ENCODE results near the gene SLC25A21.

The SLC25A21 gene

DNA sequence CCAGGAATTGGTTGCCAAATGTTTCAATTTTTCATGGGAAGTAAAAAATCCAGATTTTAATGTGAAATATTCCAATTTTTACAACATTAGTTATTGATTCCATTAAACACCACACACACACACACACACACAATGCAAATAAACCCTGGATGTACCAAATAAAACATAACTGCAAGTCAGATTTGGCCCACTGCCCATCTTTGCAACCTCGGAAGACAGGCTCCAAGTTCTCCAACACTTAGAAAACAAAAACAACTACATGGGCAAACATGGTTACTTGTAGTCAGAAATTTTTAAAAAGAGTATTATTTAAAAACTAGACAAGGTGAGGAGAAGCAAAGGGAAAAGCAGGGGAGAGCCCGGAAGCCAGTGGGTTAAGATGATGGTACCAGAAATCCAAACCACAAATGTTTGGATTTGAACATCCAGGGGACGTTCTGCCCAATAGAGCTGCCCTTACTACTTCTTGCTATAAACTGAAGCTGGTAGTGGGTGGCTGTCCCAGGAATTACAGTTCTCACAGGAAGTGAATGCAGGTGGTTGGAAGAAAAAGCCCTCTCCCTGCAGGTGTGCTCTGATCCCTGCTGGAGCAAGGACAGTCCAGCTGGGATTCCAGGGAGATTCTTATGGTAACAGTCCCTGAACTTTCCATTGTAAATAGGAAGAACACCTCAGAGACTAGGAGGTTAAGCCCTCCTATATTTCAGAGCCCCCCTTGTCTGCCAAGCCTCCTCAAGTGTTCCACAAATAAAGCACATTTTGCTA lies 111.7 kb downstream of the SLC25A21 start:
- ATAC-seq (no peak), DNase-seq (no peak)
- Mint-ChIP-seq H3K27me3 (no peaks in the 10 kb centered on the region), H3K4me1 (no peaks in the 10 kb centered on the region), H3K4me3 (no peak overlapping the region), H3K27ac (no peak overlapping the region), H3K9me3 (peaks cover 9 to 17% of the 10 kb centered on the region in 2 donors)

DNA sequence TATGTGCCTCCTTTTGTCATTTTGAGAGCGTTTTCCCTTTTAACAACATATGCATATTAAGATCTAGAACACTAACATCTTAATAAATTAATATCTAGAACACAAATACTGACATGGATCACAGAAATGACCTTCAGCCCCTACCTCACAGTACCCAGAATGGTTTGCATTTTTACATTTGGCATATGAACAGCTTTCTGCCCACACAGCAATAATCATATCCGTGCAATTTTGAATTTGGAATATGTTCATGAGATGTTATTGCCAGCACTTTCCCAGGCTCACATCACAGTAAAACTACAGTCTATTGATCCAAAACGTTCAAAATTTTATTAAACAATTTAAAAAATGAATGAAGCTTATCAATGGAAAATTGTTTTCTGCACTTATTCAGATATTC lies 114.6 kb downstream of the SLC25A21 start:
- ATAC-seq (no peak), DNase-seq (no peak)
- no peaks in the 10 kb centered on the region for H3K27me3 Mint-ChIP-seq

DNA sequence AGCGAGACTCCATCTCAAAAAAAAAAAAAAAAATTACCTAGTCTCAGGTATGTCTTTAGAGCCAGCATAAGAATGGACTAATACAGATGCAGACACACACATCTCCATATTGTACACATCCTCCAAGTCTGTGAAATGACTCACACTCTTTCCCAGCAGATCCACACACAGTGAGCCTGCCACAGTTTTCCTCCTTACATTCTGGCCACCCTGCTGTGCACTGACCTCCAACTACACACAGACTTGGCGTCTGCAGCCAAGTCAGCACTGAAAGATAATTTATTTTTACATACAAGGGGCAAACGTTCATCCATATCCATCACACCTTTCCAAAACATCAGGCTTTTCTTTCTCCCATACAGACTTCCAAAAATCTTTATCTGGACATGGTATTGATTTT lies 115.9 kb downstream of the SLC25A21 start:
- no peak overlapping the region for H3K4me3 Mint-ChIP-seq
- no peaks in the 10 kb centered on the region for H3K4me1 Mint-ChIP-seq
- H3K9me3 Mint-ChIP-seq: peaks cover 16 to 28% of the 10 kb centered on the region in 2 donors
- DNase-seq: no peak
- no peaks in the 10 kb centered on the region for H3K27me3 Mint-ChIP-seq
- H3K27ac Mint-ChIP-seq: no peak overlapping the region
- ATAC-seq: no peak

More for the DNA sequence above, 114.6 kb downstream of the SLC25A21 start:
- Mint-ChIP-seq H3K9me3 (peaks cover 16 to 28% of the 10 kb centered on the region in 2 donors), H3K27ac (no peak overlapping the region), H3K4me3 (no peak overlapping the region), H3K4me1 (no peaks in the 10 kb centered on the region)

DNA sequence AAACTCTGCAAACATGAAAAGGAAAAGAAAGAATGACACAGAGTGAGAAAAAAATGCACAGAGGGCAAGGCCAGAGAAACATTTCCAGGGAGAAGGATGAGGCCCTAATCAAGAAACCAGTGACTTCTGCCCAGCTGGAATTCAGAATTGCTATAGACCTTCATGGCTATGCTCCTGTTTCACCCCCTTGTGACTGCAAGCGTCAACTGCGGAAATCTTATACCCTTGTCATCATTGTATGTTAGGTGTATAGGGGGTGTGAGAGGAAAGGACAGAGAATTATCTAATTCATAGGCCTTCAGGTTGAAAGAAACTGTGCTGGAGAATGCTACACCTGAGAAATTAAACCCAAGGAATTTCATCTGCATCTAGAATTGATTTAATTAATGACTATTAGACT lies 117.5 kb downstream of the SLC25A21 start:
- DNase-seq (no peak), ATAC-seq (no peak)
- H3K27ac Mint-ChIP-seq: no peak overlapping the region
- no peaks in the 10 kb centered on the region for H3K4me1 Mint-ChIP-seq
- no peaks in the 10 kb centered on the region for H3K27me3 Mint-ChIP-seq
- H3K9me3 Mint-ChIP-seq: peaks cover 12 to 28% of the 10 kb centered on the region in 2 donors
- H3K4me3 Mint-ChIP-seq: no peak overlapping the region

DNA sequence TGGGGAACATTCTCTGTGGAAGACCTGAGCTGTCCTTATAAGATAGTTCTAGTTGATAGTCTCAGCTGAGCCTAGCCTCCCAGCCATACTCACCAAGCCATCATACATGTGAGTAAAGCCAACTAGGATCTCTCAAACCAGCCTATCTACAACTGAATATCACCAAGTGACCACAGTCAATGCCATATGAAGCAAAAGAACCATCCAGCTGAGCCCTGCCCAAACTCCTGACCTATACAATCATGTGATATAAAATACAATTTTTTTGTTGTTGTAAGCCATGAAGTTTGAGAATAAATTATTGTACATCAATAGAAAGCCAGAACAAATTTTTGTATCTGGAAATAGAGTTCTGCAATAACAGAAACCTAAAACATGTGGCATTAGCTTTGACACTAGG lies 118.3 kb downstream of the SLC25A21 start:
- Mint-ChIP-seq H3K27me3 (no peaks in the 10 kb centered on the region), H3K4me3 (no peak overlapping the region), H3K27ac (no peak overlapping the region), H3K9me3 (peaks cover 12 to 28% of the 10 kb centered on the region in 2 donors), H3K4me1 (no peaks in the 10 kb centered on the region)
- DNase-seq (no peak), ATAC-seq (no peak)

DNA sequence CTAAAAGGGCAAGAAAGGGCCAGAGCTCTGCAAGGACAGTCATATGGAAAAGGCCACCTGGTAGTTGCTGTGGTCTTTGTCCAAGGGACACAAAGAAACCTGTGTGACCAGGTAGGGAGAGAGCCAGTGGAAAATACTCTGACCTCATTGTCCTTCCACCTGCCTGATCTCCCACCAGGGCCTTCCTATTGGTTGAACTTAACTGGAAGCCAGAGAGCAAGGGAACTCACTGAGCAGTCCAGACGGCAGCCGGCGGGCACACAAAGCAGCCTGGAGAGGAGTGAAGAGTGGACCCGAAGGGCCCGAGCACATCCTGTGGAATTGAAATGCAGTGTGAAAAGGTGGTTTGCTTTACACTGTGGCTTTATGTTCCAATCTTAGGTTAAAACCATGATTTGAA lies 120.7 kb downstream of the SLC25A21 start:
- Mint-ChIP-seq H3K27ac (no peak overlapping the region), H3K9me3 (peaks cover 12 to 24% of the 10 kb centered on the region in 2 donors), H3K4me1 (no peaks in the 10 kb centered on the region), H3K27me3 (no peaks in the 10 kb centered on the region), H3K4me3 (no peak overlapping the region)
- DNase-seq (no peak), ATAC-seq (no peak)

DNA sequence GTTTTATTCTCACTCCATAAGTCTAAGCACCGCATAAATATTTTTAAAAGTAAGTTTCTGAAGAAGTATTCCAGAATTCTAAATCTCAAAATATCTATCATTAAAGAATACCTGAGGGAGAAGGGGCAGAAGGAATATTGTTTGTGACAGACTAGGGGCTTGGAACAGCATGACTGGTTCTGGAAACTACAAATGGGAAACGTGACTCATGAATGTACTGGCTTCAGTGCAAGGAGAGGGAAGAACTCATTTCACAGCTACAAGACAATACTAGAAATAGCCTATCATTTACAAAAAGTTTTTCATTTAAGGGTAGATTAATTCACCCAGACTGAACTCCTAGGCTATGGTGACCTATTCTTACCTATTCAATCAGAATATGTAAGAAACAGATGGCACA lies 121.3 kb downstream of the SLC25A21 start:
- no peak overlapping the region for H3K27ac Mint-ChIP-seq
- H3K4me3 Mint-ChIP-seq: no peak overlapping the region
- DNase-seq (no peak), ATAC-seq (no peak)
- H3K27me3 Mint-ChIP-seq: no peaks in the 10 kb centered on the region
- H3K9me3 Mint-ChIP-seq: peaks cover 7 to 19% of the 10 kb centered on the region in 2 donors
- no peaks in the 10 kb centered on the region for H3K4me1 Mint-ChIP-seq

DNA sequence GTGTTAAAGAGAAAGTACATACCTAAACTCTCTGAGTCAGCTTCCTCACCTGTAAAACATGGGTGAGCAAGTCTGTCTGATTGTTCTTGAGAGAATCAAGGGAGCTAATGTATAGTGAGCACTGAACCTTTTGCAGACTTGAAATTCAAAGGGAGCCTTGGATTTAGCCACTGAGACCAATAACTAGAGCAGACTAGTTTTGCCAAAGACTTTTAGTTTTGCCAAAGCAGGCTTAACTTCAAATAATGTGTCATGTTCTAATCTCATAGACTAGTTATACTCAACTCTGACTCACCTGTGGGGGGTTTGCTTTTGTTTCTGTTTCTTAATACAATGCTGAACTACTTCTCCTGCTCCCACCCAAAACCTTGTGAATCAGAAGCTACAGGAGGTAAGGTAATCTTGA lies 123.7 kb downstream of the SLC25A21 start:
- no peaks in the 10 kb centered on the region for H3K4me1 Mint-ChIP-seq
- H3K4me3 Mint-ChIP-seq: no peak overlapping the region
- ATAC-seq: no peak
- no peaks in the 10 kb centered on the region for H3K27me3 Mint-ChIP-seq
- no peak for DNase-seq
- H3K9me3 Mint-ChIP-seq: peaks cover under 1 to 8% of the 10 kb centered on the region in 2 donors
- H3K27ac Mint-ChIP-seq: no peak overlapping the region

DNA sequence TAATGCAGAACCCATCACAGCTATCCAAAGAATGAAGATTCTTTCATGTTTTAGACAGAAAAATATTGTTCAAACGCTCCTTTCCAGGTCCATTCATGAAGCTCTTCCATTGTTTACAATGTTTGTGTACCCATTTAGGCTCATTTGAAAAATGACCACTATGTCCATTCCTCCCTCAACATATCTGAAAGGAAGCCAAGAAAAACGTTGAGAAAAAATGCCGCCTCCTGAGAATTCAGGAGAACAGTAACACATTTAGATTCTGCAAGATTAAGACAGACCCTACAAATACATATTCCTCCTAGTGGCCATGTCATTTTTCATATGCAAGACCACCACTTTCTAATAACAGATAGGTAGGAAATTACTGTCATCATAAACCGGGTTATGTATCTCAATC lies 124.4 kb downstream of the SLC25A21 start:
- Mint-ChIP-seq H3K4me3 (no peak overlapping the region), H3K9me3 (peaks cover 6 to 7% of the 10 kb centered on the region in 2 donors), H3K27me3 (no peaks in the 10 kb centered on the region), H3K4me1 (no peaks in the 10 kb centered on the region), H3K27ac (no peak overlapping the region)
- no peak for ATAC-seq
- DNase-seq: no peak

DNA sequence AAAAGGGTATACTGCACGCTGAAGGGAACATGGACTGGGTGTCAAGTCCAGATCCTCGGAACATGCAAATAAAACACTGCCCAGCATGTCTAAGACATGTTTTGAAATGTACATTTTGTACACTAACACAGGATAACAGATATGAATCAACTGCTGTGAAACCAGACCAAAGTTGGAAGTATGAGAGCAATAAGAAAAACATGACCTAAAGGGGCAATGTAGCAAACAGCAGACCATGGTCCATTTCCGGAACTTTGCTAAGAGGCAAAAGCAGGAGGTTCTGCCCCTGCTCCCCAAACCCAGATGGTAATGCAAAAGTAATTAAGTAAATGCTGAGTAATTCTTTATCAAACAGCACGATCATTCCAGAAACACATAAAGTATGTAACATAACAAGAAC lies 125.2 kb downstream of the SLC25A21 start:
- no peaks in the 10 kb centered on the region for H3K27me3 Mint-ChIP-seq
- H3K4me3 Mint-ChIP-seq: no peak overlapping the region
- no peak for ATAC-seq
- no peak for DNase-seq
- H3K27ac Mint-ChIP-seq: no peak overlapping the region
- H3K9me3 Mint-ChIP-seq: peaks cover 7 to 10% of the 10 kb centered on the region in 2 donors
- no peaks in the 10 kb centered on the region for H3K4me1 Mint-ChIP-seq

DNA sequence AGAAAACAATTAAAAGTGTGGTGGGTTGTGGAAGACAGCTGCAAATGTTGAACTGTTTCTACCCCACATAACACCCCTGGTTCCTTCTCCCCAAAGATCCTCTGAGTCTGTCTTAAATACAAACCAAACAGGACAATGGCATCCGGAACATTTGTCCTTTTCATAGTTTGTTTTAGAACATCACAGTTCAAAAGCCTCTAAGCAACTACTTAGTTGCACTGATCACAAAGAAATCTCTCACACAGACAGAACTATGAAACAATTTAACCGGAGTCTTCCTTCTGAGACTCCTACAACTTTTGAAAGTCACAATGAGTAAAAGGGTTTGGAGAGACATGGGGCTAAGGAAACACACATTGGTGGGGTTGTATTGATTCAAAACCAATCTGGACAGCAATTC lies 125.6 kb downstream of the SLC25A21 start:
- DNase-seq: no peak
- H3K27me3 Mint-ChIP-seq: no peaks in the 10 kb centered on the region
- no peaks in the 10 kb centered on the region for H3K4me1 Mint-ChIP-seq
- no peak for ATAC-seq
- H3K4me3 Mint-ChIP-seq: no peak overlapping the region
- peaks cover 7 to 10% of the 10 kb centered on the region in 2 donors for H3K9me3 Mint-ChIP-seq
- no peak overlapping the region for H3K27ac Mint-ChIP-seq

DNA sequence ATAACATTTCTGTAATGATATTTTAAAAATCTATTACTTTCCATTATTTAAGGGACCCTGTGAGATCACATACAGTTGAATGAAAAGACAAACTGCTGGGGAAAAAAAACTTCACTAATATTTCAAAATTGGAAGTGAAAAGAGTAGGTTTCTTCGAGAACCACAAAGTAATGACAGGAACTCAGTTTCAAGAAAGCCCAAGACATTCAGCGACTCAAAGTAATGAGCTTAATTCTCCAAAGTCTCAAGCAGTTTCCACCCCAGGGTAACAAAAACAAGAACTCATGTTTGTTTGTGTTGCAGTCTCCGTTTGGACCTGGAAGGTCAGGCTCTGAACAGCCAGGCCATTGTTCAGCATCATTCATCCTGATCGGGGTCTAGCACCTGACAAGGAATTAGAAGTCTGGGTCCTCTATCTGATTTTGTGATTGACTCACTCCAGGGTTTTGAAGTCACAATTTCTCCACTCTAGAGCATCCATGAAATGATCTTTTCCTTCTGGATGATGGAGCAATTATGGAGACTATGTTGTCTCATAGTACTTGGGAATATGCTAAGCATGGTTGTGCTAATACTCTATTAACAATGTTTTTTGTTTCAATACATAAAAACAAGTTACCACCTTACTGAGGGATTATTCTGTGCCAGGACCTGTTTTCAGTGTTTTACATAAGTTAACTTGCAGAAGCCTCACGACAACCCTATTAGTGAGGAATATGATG lies 126.9 kb downstream of the SLC25A21 start:
- peaks cover 7 to 10% of the 10 kb centered on the region in 2 donors for H3K9me3 Mint-ChIP-seq
- H3K4me1 Mint-ChIP-seq: no peaks in the 10 kb centered on the region
- H3K27ac Mint-ChIP-seq: no peak overlapping the region
- ATAC-seq (no peak), DNase-seq (no peak)
- no peak overlapping the region for H3K4me3 Mint-ChIP-seq
- H3K27me3 Mint-ChIP-seq: no peaks in the 10 kb centered on the region

DNA sequence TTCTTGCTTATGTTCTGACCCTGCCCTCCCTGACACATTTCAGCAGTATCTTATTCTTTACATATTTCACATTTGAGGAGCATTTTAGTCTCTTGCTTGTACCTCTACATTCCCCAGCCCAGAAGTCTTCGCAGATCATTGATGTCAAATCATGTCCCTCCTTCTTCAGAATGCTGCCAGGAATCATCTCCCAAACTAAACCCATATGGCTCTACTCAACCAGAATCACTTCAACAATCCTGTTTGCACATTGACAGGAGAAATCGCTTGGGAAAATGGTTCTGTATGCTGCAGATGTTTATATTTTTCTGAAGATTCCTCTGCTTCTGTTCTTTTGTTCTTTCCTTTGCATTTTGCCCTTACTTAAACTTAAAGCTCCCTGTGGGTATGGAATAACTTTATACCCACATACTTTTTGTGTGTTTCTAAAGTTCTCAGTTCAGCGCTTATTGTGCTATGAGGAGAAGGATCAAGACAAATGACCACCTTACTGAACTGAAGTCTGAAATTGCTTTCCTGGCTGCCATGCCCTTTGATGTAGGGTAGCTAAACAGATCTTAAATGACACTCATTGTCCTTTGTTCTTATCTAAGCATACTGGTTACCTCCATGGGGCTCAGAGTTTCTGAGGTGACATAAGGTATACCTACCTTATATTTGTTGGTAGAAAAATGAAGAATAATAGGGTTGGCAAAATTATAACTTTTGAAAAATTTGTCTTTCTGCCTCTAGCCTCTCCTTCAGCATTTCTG lies 134.6 kb downstream of the SLC25A21 start:
- no peaks in the 10 kb centered on the region for H3K27me3 Mint-ChIP-seq
- no peak overlapping the region for H3K27ac Mint-ChIP-seq
- peaks cover under 1 to 2% of the 10 kb centered on the region in 2 donors for H3K9me3 Mint-ChIP-seq
- H3K4me1 Mint-ChIP-seq: no peaks in the 10 kb centered on the region
- ATAC-seq (no peak), DNase-seq (no peak)
- no peak overlapping the region for H3K4me3 Mint-ChIP-seq

DNA sequence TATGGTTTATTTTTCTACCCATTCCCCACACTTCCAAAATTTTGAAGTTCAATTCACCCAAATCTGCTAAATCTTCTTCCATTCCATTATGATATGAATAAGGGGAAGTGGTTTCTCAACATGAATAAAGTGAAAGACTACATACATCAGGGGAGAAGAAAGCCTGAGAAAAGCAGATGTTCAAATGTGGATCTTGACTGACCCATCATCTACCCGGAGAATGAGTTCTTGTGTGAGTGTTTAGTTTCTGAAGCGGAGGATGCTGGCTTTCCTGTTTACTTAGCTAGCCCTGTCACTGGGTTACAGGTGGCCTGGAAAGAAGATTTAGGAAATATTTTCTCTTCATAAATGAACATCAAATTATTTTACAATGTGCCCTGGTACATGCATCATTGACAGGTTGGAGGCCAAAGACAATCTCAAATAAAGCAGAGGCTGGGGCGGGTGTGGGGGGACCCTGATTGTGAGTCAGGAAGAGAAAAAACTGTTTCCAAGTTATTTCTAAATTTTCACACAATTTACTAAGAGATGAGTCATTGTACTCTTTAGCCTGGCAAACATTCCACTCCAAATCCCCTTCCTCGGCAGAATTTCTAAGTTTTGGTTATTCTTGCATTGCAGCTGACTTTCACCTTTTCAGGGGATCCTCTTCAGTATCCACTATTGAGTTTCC lies 135.6 kb downstream of the SLC25A21 start:
- DNase-seq (no peak), ATAC-seq (no peak)
- H3K27me3 Mint-ChIP-seq: no peaks in the 10 kb centered on the region
- H3K4me1 Mint-ChIP-seq: no peaks in the 10 kb centered on the region
- H3K4me3 Mint-ChIP-seq: no peak overlapping the region
- H3K27ac Mint-ChIP-seq: no peak overlapping the region
- H3K9me3 Mint-ChIP-seq: no peaks in the 10 kb centered on the region

DNA sequence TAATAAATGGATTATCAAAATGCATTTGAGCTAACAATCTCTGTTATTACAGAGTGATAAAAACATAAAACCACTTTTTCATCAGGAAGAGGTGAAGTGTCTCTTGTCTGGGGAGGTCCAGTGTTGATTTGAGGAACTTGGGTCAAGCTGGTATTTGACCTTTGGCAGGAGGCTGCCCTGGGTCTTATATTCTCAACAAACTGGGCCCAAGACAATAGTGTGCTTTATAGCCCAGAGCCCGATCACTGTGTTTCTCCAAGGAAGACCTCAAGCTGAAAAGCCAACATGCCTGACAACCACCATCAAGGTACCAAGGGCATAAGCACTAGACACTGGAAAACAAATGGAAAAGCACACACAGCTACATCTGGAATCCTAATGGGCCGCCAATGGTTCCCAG lies 137.0 kb downstream of the SLC25A21 start:
- Mint-ChIP-seq H3K9me3 (no peaks in the 10 kb centered on the region), H3K4me1 (no peaks in the 10 kb centered on the region), H3K27me3 (no peaks in the 10 kb centered on the region), H3K4me3 (no peak overlapping the region), H3K27ac (no peak overlapping the region)
- DNase-seq: no peak
- no peak for ATAC-seq

Data from stimulated activated naive CD8-positive, alpha-beta T cell treated with anti-CD3 and anti-CD28 coated beads, Interleukin-15, amount 100 ng/mL, for 72 hours (primary cell).